IMR-90 (cell line): ENCODE results near the gene MXD4. TPM values are rescaled to one million over a fixed set of nuclear protein-coding genes. Genes with fewer than 3 reads are reported as not detected.

Experiments used
- ATAC-seq: fragments of 200-7000 bp; cut with Tn5 transposase; 2 replicates; pipeline ENCODE4 v1.9.1; 2020; ENCODE audit warnings: low read depth, mild to moderate bottlenecking, moderate library complexity
- BruUV-seq: library from RNA; stranded (reverse); fragments of 400-500 nt; replicated peaks from 2 replicates; lab custom pipeline; 2021; lab: Mats Ljungman, UMichigan
- CTCF ChIA-PET: fragments of 300-600 bp; formaldehyde crosslinking; extraction: SDS; loops from one replicate; lab custom pipeline; 2021; ENCODE audit warnings: antibody characterized with exemption; lab: Yijun Ruan, JAX
- POLR2A ChIA-PET: fragments of 300-600 bp; sonication (Branson Sonifier 250); formaldehyde crosslinking; loops from one replicate; lab custom pipeline; 2022; ENCODE audit warnings: antibody characterized with exemption; ENCODE audit not compliant: unreplicated experiment; lab: Charles Lee
- DNase-seq: peaks from one replicate; pipeline ENCODE4 v3.0.0; 2013
- H2AFZ ChIP-seq: replicated peaks from 2 replicates; pipeline ENCODE3; 2013; ENCODE audit warnings: low read length, mild to moderate bottlenecking; ENCODE audit not compliant: poor library complexity
- H2AK5ac ChIP-seq: 2 replicates; pipeline ENCODE4 v1.6.1; 2013; ENCODE audit warnings: low read depth, low read length, inconsistent platforms
- H2AK9ac ChIP-seq: replicated peaks from 2 replicates; pipeline ENCODE3; 2013; ENCODE audit warnings: mild to moderate bottlenecking, low read depth, low read length, moderate library complexity; ENCODE audit not compliant: poor library complexity
- H2BK120ac ChIP-seq: 2 replicates; pipeline ENCODE4 v1.6.1; 2013; ENCODE audit warnings: low read depth, low read length, inconsistent platforms
- H2BK15ac ChIP-seq: 3 replicates; pipeline ENCODE4 v1.6.1; 2013; ENCODE audit warnings: low read depth, low read length, inconsistent platforms
- H2BK20ac ChIP-seq: 2 replicates; pipeline ENCODE4 v1.6.1; 2013; ENCODE audit warnings: low read depth, mild to moderate bottlenecking, inconsistent platforms, low read length, moderate library complexity
- H2BK5ac ChIP-seq: 2 replicates; pipeline ENCODE4 v1.6.1; 2013; ENCODE audit warnings: mild to moderate bottlenecking, low read depth, low read length, inconsistent platforms; ENCODE audit not compliant: poor library complexity, severe bottlenecking
- H3K14ac ChIP-seq: replicated peaks from 2 replicates; pipeline ENCODE4 v1.6.1; 2013; ENCODE audit warnings: low read depth, low read length, inconsistent platforms
- H3K18ac ChIP-seq: 2 replicates; pipeline ENCODE4 v1.6.1; 2013; ENCODE audit warnings: low read depth, low read length, control low read depth
- H3K23ac ChIP-seq: 2 replicates; pipeline ENCODE4 v1.6.1; 2013; ENCODE audit warnings: low read depth, low read length, inconsistent platforms
- H3K27ac ChIP-seq: 2 replicates; pipeline ENCODE4 v1.5.1; 2013; ENCODE audit warnings: mild to moderate bottlenecking, control low read depth, low read length; ENCODE audit not compliant: insufficient read depth
- H3K27me3 ChIP-seq: 2 replicates; pipeline ENCODE4 v1.6.1; 2013; ENCODE audit warnings: low read length; ENCODE audit not compliant: control insufficient read depth, insufficient read depth
- H3K36me3 ChIP-seq: 2 replicates; pipeline ENCODE4 v1.6.1; 2013; ENCODE audit warnings: low read length, mixed read lengths; ENCODE audit not compliant: control insufficient read depth, insufficient read depth
- H3K4ac ChIP-seq: 2 replicates; pipeline ENCODE4 v1.6.1; 2013; ENCODE audit warnings: low read depth, low read length, inconsistent platforms
- H3K4me1 ChIP-seq: 2 replicates; pipeline ENCODE4 v1.6.1; 2013; ENCODE audit warnings: low read length, mixed read lengths; ENCODE audit not compliant: control insufficient read depth, insufficient read depth
- H3K4me2 ChIP-seq: 2 replicates; pipeline ENCODE4 v1.6.1; 2013; ENCODE audit warnings: low read depth, mild to moderate bottlenecking, control low read depth, low read length, moderate library complexity
- H3K4me3 ChIP-seq: 2 replicates; pipeline ENCODE4 v1.5.1; 2013; ENCODE audit warnings: low read depth, mild to moderate bottlenecking, control low read depth, low read length, moderate library complexity; ENCODE audit not compliant: insufficient read depth
- H3K56ac ChIP-seq: 2 replicates; pipeline ENCODE4 v1.6.1; 2013; ENCODE audit warnings: low read length, inconsistent platforms; ENCODE audit not compliant: insufficient read depth; ENCODE audit errors: extremely low read depth
- H3K79me1 ChIP-seq, 2 experiments: 2 replicates each; pipeline ENCODE4 v1.6.1; 2013; ENCODE audit warnings: low read length in 2 of 2, inconsistent platforms in 1 of 2, low read depth in 1 of 2
- H3K9ac ChIP-seq: 2 replicates; pipeline ENCODE4 v1.6.1; 2013; ENCODE audit warnings: low read depth, low read length, control low read depth
- H3K9me1 ChIP-seq: 2 replicates; pipeline ENCODE4 v1.6.1; 2013; ENCODE audit warnings: low read length, inconsistent platforms; ENCODE audit not compliant: insufficient read depth
- H3K9me3 ChIP-seq: 2 replicates; pipeline ENCODE4 v1.6.1; 2013; ENCODE audit warnings: low read length; ENCODE audit not compliant: control insufficient read depth, insufficient read depth
- H4K20me1 ChIP-seq: 2 replicates; pipeline ENCODE4 v1.6.1; 2013; ENCODE audit warnings: low read length, inconsistent platforms; ENCODE audit not compliant: insufficient read depth
- H4K5ac ChIP-seq: 2 replicates; pipeline ENCODE4 v1.6.1; 2013; ENCODE audit warnings: mild to moderate bottlenecking, low read depth, low read length, control low read depth
- H4K8ac ChIP-seq, 2 experiments: 2 replicates each; pipeline ENCODE4 v1.6.1; 2013; ENCODE audit warnings: low read depth in 2 of 2, low read length in 2 of 2, control low read depth in 1 of 2, inconsistent platforms in 1 of 2
- H4K91ac ChIP-seq: 2 replicates; pipeline ENCODE4 v1.6.1; 2013; ENCODE audit warnings: low read depth, low read length, inconsistent platforms; ENCODE audit not compliant: insufficient read depth
- BHLHE40 ChIP-seq: fragments of 150-350 bp; IDR thresholded peaks from 2 replicates; pipeline ENCODE4 v1.6.1; 2016; ENCODE audit warnings: mild to moderate bottlenecking, low read depth, low read length
- CEBPB ChIP-seq: IDR thresholded peaks from 2 replicates; pipeline ENCODE4 v1.6.1; 2012; ENCODE audit warnings: low read depth, low read length, improper control_type of control experiment
- CHD1 ChIP-seq: IDR thresholded peaks from 2 replicates; pipeline ENCODE4 v1.6.1; 2012; ENCODE audit warnings: low read depth, low read length, improper control_type of control experiment
- FOS ChIP-seq: fragments of 150-350 bp; IDR thresholded peaks from 2 replicates; pipeline ENCODE4 v1.6.1; 2016; ENCODE audit warnings: low read depth, low read length
- MAFK ChIP-seq: IDR thresholded peaks from 2 replicates; pipeline ENCODE4 v1.6.1; 2012; ENCODE audit warnings: low read depth, low read length, improper control_type of control experiment
- MAZ ChIP-seq: IDR thresholded peaks from 2 replicates; pipeline ENCODE4 v1.6.1; 2012; ENCODE audit warnings: low read depth, mild to moderate bottlenecking, low read length, improper control_type of control experiment, moderate library complexity, borderline replicate concordance
- MXI1 ChIP-seq: IDR thresholded peaks from 2 replicates; pipeline ENCODE4 v1.6.1; 2012; ENCODE audit warnings: low read depth, mild to moderate bottlenecking, low read length, moderate library complexity, borderline replicate concordance
- NFE2L2 ChIP-seq: fragments of 150-350 bp; IDR thresholded peaks from 2 replicates; pipeline ENCODE4 v1.6.1; 2016; ENCODE audit warnings: low read depth, mild to moderate bottlenecking, low read length
- POLR2A ChIP-seq: IDR thresholded peaks from 2 replicates; pipeline ENCODE4 v1.6.1; 2012; ENCODE audit warnings: mild to moderate bottlenecking, low read depth, low read length
- RAD21 ChIP-seq: IDR thresholded peaks from 2 replicates; pipeline ENCODE4 v1.6.1; 2012; ENCODE audit warnings: low read length, improper control_type of control experiment
- RCOR1 ChIP-seq: IDR thresholded peaks from 2 replicates; pipeline ENCODE4 v1.6.1; 2012; ENCODE audit warnings: mild to moderate bottlenecking, low read length, improper control_type of control experiment; ENCODE audit not compliant: insufficient replicate concordance
- RFX5 ChIP-seq: IDR thresholded peaks from 2 replicates; pipeline ENCODE4 v1.8.0; 2012; ENCODE audit warnings: low read depth, mild to moderate bottlenecking, low read length, moderate library complexity
- SMC3 ChIP-seq: fragments of 150-350 bp; IDR thresholded peaks from 2 replicates; pipeline ENCODE4 v1.6.1; 2016; ENCODE audit warnings: low read depth, mild to moderate bottlenecking, antibody characterized with exemption, low read length, moderate library complexity
- WGBS, 2 experiments: methylation state at CpG; one replicate each; pipeline versions ENCODE4 v1.1.5 to v1.1.7; 2013; ENCODE audit warnings: missing lambda C conversion rate in 2 of 2; ENCODE audit not compliant: insufficient read length in 1 of 2; ENCODE audit errors: extremely low coverage in 2 of 2; 5-methylcytosine and 5-hydroxymethylcytosine counted together
- dilution Hi-C: fragments of 300-500 bp; cut with HindIII; formaldehyde crosslinking; loops from one replicate; pipeline ENCODE4 v1.14.3; 2018; ENCODE audit warnings: low sequenced_read_pairs; ENCODE audit not compliant: unreplicated experiment
- in situ Hi-C: fragments of 300-500 bp; cut with MboI; formaldehyde crosslinking; loops from 3 replicates; pipeline ENCODE4 v1.14.3; 2019; ENCODE audit warnings: low sequenced_read_pairs, inconsistent platforms, mixed read lengths
- intact Hi-C: fragments of 100-400 bp; cut with micrococcal nuclease; formaldehyde crosslinking; loops from 2 replicates; pipeline ENCODE4 v1.10.0; 2022
- polyA plus RNA-seq, 3 experiments: library from polyadenylated mRNA; depleted of rRNA; stranded (reverse); fragments of >200 nt; gene quantifications; 2 replicates each; pipeline ENCODE4 v1.2.3, GENCODE V29; 2012; ENCODE audit warnings: low replicate concordance in 1 of 3
- total RNA-seq: library from RNA; depleted of rRNA; stranded (reverse); fragments of >200 nt; gene quantifications from 2 replicates; pipeline ENCODE4 v1.2.3, GENCODE V29; 2012
- TF ChIP-seq, protein P1 (sequence below): conservative IDR thresholded peaks from 2 replicates; pipeline ENCODE4 v1.5.1; 2012; ENCODE audit warnings: mild to moderate bottlenecking, low read depth, low read length, improper control_type of control experiment
- TF ChIP-seq, protein P2 (sequence below): fragments of 150-350 bp; IDR thresholded peaks from 2 replicates; pipeline ENCODE4 v1.6.1; 2016; ENCODE audit warnings: low read depth, mild to moderate bottlenecking, low read length, moderate library complexity, borderline replicate concordance
- TF ChIP-seq, protein P3 (sequence below): fragments of 150-350 bp; IDR thresholded peaks from 2 replicates; pipeline ENCODE4 v1.6.1; 2017; ENCODE audit warnings: mild to moderate bottlenecking, antibody characterized with exemption, low read length, low read depth

Gene MXD4
- total and polyA plus RNA-seq, 2 of the 4 experiments (the other 2 are of a cell fraction), result 22.8 to 54.4 TPM

DNA sequence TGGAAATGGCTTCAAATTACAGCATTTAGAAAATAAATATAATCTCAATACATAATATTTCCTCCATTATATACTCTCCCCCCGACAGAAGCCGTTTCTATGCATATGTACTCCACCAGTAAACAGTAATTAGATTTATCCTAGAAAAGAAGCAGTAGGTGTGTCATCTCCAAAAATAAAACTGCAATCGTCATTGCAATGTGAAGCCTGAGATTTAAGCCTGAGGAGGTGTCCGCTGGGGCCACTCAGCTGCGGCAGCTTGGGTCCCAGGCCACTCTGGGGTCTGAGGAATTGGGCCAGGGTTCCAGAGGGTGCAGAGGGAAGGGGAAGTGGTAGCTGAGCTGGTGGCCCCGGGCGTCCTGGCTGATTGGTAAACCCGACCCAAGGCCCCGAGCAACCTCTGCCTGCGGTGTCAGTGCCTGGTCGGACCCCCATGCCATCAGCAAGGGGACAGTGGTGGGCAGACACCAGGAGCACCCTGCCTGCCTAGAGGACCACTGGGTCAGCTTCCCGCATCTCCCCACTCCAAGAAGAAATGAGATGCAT, 7.8 kb upstream of the MXD4 start:
- Histone ChIP-seq H3K9me1 (no peaks in the 10 kb centered on the region), H2AFZ (no peak overlapping the region), H4K91ac (no peak overlapping the region), H3K9ac (no peak overlapping the region), H3K79me1 (no peaks in the 10 kb centered on the region), H3K56ac (no peak overlapping the region), H4K5ac (no peak overlapping the region), H2BK15ac (no peak overlapping the region), H2BK120ac (no peak overlapping the region), H3K27me3 (peaks cover 2% of the 10 kb centered on the region; the same call in 1 of the 2 replicates), H3K23ac (no peak overlapping the region), H3K4ac (no peak overlapping the region), H3K4me2 (no peak overlapping the region), H2AK9ac (no peak overlapping the region), H4K20me1 (no peaks in the 10 kb centered on the region), H2BK20ac (no peak overlapping the region), H2BK5ac (no peak overlapping the region), H3K14ac (no peak overlapping the region), H2AK5ac (no peak overlapping the region), H4K8ac (no peak overlapping the region), H3K27ac (no peak overlapping the region), H3K4me3 (no peak overlapping the region), H3K18ac (no peak overlapping the region), H3K4me1 (peaks cover 3% of the 10 kb centered on the region; the same call in 1 of the 2 replicates), H3K9me3 (no peaks in the 10 kb centered on the region), H3K36me3 (no peaks in the 10 kb centered on the region)
- dilution Hi-C loops (no loop called here), intact Hi-C loops (loop anchor here (10.0 kb wide), 1 partner anchor 145 kb away; the partner anchor contains the start of genes CFAP99 and ZFYVE28), in situ Hi-C loops (no loop called here)
- ATAC-seq (no peak), DNase-seq (no peak)
- CTCF ChIA-PET, result no interaction called here
- POLR2A ChIA-PET, result no interaction called here
- 88% methylated on average over 5 of the region's 12 CpGs; no CpG with 5 or more reads in 1 of the 2 experiments for WGBS, 2 experiments
- no peak for TF ChIP-seq RAD21
- TF ChIP-seq, protein P1, sequence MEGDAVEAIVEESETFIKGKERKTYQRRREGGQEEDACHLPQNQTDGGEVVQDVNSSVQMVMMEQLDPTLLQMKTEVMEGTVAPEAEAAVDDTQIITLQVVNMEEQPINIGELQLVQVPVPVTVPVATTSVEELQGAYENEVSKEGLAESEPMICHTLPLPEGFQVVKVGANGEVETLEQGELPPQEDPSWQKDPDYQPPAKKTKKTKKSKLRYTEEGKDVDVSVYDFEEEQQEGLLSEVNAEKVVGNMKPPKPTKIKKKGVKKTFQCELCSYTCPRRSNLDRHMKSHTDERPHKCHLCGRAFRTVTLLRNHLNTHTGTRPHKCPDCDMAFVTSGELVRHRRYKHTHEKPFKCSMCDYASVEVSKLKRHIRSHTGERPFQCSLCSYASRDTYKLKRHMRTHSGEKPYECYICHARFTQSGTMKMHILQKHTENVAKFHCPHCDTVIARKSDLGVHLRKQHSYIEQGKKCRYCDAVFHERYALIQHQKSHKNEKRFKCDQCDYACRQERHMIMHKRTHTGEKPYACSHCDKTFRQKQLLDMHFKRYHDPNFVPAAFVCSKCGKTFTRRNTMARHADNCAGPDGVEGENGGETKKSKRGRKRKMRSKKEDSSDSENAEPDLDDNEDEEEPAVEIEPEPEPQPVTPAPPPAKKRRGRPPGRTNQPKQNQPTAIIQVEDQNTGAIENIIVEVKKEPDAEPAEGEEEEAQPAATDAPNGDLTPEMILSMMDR, result no peak
- no peak for TF ChIP-seq MXI1
- no peak for TF ChIP-seq RCOR1
- TF ChIP-seq POLR2A, result no peak
- no peak for TF ChIP-seq MAFK
- TF ChIP-seq CEBPB, result no peak
- TF ChIP-seq SMC3, result no peak
- no peak for TF ChIP-seq MAZ
- TF ChIP-seq CHD1, result no peak
- no peak for TF ChIP-seq BHLHE40
- TF ChIP-seq, protein P2, sequence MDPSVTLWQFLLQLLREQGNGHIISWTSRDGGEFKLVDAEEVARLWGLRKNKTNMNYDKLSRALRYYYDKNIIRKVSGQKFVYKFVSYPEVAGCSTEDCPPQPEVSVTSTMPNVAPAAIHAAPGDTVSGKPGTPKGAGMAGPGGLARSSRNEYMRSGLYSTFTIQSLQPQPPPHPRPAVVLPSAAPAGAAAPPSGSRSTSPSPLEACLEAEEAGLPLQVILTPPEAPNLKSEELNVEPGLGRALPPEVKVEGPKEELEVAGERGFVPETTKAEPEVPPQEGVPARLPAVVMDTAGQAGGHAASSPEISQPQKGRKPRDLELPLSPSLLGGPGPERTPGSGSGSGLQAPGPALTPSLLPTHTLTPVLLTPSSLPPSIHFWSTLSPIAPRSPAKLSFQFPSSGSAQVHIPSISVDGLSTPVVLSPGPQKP, result no peak
- TF ChIP-seq FOS, result no peak
- TF ChIP-seq, protein P3, sequence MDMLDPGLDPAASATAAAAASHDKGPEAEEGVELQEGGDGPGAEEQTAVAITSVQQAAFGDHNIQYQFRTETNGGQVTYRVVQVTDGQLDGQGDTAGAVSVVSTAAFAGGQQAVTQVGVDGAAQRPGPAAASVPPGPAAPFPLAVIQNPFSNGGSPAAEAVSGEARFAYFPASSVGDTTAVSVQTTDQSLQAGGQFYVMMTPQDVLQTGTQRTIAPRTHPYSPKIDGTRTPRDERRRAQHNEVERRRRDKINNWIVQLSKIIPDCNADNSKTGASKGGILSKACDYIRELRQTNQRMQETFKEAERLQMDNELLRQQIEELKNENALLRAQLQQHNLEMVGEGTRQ, result no peak
- no peak for TF ChIP-seq RFX5
- no peak for TF ChIP-seq NFE2L2
- no TSS peak for BruUV-seq
